HepG2 (cell line): ENCODE measurements around the gene AKAP8L. TPM values are rescaled to one million over a fixed set of nuclear protein-coding genes. Genes with fewer than 3 reads are reported as not detected.

Source experiments
- AGO1 ChIP-seq: fragments of 200-400 bp; formaldehyde crosslinking; IDR thresholded peaks from 2 replicates; pipeline ENCODE4 v1.6.1; 2017; ENCODE audit warnings: mild to moderate bottlenecking, low read depth, low read length, moderate library complexity; ENCODE audit not compliant: poor library complexity, severe bottlenecking
- CREM ChIP-seq, 2 experiments: sonication (generic) in 1 of 2; formaldehyde crosslinking in 1 of 2; IDR thresholded peaks; 2 replicates each; pipeline versions ENCODE4 v1.4.0 to v1.6.1; 2016 to 2020; ENCODE audit warnings: antibody characterized with exemption in 1 of 2, mild to moderate bottlenecking in 1 of 2, missing genetic modification reagents in 1 of 2
- FOXK2 ChIP-seq: fragments of 450-650 bp; IDR thresholded peaks from 2 replicates; pipeline ENCODE4 v1.6.1; 2016
- KDM4B ChIP-seq: sonication (generic); formaldehyde crosslinking; IDR thresholded peaks from 2 replicates; pipeline ENCODE4 v1.4.0; 2020; ENCODE audit warnings: missing genetic modification reagents
- KLF12 ChIP-seq: sonication (generic); formaldehyde crosslinking; IDR thresholded peaks from 2 replicates; pipeline ENCODE4 v1.4.0; 2020; ENCODE audit warnings: missing genetic modification reagents, borderline replicate concordance
- MXI1 ChIP-seq: IDR thresholded peaks from 3 replicates; pipeline ENCODE4 v1.6.1; 2012; ENCODE audit warnings: low read depth, low read length, inconsistent platforms, borderline replicate concordance
- NCOR1 ChIP-seq: fragments of 200-600 bp; sonication (generic); IDR thresholded peaks from 2 replicates; pipeline ENCODE4 v1.7.0; 2017; ENCODE audit warnings: antibody characterized with exemption, low read length, borderline replicate concordance
- NFE2L2 ChIP-seq: fragments of 150-350 bp; IDR thresholded peaks from 2 replicates; pipeline ENCODE4 v1.6.1; 2014; ENCODE audit warnings: low read length
- NFYB ChIP-seq: sonication (generic); formaldehyde crosslinking; IDR thresholded peaks from 2 replicates; pipeline ENCODE4 v1.4.0; 2020; ENCODE audit warnings: missing genetic modification reagents
- ZFX ChIP-seq: sonication (generic); formaldehyde crosslinking; IDR thresholded peaks from 2 replicates; pipeline ENCODE4 v1.4.0; 2020; ENCODE audit warnings: mild to moderate bottlenecking, low read depth, missing genetic modification reagents, moderate library complexity
- ZNF224 ChIP-seq: sonication (generic); formaldehyde crosslinking; IDR thresholded peaks from 2 replicates; pipeline ENCODE4 v1.5.0; 2020; ENCODE audit warnings: mild to moderate bottlenecking, missing genetic modification reagents
- ZNF33B ChIP-seq: sonication (generic); formaldehyde crosslinking; IDR thresholded peaks from 2 replicates; pipeline ENCODE4 v1.5.1; 2020; ENCODE audit warnings: mild to moderate bottlenecking, missing genetic modification reagents
- ZNF34 ChIP-seq: sonication (generic); formaldehyde crosslinking; IDR thresholded peaks from 2 replicates; pipeline ENCODE4 v1.4.0; 2020; ENCODE audit warnings: mild to moderate bottlenecking, missing genetic modification reagents, borderline replicate concordance
- ZNF724P ChIP-seq: sonication (generic); formaldehyde crosslinking; IDR thresholded peaks from 2 replicates; pipeline ENCODE4 v1.8.0; 2022; ENCODE audit warnings: missing genetic modification reagents, borderline replicate concordance
- ZNF768 ChIP-seq: sonication (generic); formaldehyde crosslinking; IDR thresholded peaks from 2 replicates; pipeline ENCODE4 v1.4.0; 2020; ENCODE audit warnings: missing genetic modification reagents
- polyA plus RNA-seq, 8 experiments: library from polyadenylated mRNA; depleted of rRNA in 3 of 8; stranded (reverse) in 7 of 8; unstranded in 1 of 8; fragments of >200 nt; fragmentation: Illumina TruSeq in 4 of 8; extraction: Trizol in 4 of 8; gene quantifications; 2 replicates each; pipeline versions ENCODE4 v1.2.1 to v1.2.3, GENCODE V29; 2011 to 2016; ENCODE audit warnings: low read depth in 4 of 8, missing spikeins in 1 of 8, mixed read lengths in 1 of 8; ENCODE audit not compliant: insufficient read depth in 1 of 8
- total RNA-seq, 5 experiments: library from RNA; depleted of rRNA; stranded (reverse); fragments of >200 nt; fragmentation: Illumina TruSeq; extraction: Trizol; gene quantifications; 2 replicates each; pipeline ENCODE4 v1.2.3, GENCODE V29; 2016; ENCODE audit warnings: low read depth in 1 of 5
- TF ChIP-seq, protein P1 (sequence below): sonication (generic); formaldehyde crosslinking; IDR thresholded peaks from 2 replicates; pipeline ENCODE4 v1.4.0; 2020; ENCODE audit warnings: mild to moderate bottlenecking, missing genetic modification reagents
- TF ChIP-seq, protein P2 (sequence below): sonication (generic); formaldehyde crosslinking; IDR thresholded peaks from 2 replicates; pipeline ENCODE4 v1.9.0; 2021; ENCODE audit warnings: missing genetic modification reagents, borderline replicate concordance
- TF ChIP-seq, protein P3 (sequence below): sonication (generic); formaldehyde crosslinking; IDR thresholded peaks from 2 replicates; pipeline ENCODE4 v1.9.0; 2021; ENCODE audit warnings: mild to moderate bottlenecking, missing genetic modification reagents

The AKAP8L gene
- total and polyA plus RNA-seq, 2 of the 13 experiments (the other 11 are each of a cell fraction or from before 2014, with no cell fraction given) = 48.2 to 49.6 TPM

DNA sequence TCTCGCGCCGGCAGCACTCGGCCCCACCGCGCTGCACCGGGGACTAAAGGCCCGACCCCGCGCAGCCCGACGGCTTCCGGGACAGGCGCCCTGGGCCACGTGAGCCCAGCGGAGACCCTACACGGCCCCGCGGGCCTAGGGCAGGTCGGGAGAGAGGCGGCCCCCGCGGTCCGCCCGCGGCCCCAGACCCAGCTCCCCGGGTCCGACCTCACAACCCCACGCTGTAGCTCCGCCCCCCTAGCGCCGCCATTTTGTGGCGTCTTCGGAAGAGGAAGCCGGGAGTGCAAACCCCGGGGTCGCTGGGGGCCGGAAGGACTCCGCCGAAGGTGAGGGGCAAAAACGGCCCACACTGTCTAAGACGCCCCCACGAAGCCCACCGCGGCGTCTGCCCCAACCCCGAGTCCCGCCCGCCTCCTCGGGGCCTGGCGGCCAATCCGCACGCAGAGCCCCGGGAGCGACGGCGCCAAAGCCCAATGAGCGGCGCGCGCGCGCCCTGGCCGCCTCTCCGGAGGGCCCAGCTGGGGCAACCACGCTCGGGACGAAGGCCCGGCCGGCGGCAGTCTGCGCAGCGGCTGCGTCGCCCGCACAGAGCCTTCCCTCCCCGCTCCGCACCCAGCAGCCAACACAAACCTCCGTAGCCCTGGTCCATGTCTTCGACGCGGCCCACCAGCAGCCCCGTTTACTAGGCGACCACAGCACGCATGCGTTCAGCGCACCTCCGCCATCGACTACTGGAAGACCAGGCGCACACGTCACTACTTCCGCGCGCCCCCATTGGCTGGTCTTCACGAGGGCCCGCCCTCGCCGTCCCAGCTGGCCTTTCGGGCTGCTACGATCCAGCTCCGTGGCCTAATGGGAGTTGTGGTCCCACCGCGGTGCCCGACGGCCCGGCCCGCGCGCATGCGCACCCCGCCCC lies 39.4 kb downstream of the AKAP8L start, which contains the start of gene AKAP8 (continued):
- TF ChIP-seq, protein P1, sequence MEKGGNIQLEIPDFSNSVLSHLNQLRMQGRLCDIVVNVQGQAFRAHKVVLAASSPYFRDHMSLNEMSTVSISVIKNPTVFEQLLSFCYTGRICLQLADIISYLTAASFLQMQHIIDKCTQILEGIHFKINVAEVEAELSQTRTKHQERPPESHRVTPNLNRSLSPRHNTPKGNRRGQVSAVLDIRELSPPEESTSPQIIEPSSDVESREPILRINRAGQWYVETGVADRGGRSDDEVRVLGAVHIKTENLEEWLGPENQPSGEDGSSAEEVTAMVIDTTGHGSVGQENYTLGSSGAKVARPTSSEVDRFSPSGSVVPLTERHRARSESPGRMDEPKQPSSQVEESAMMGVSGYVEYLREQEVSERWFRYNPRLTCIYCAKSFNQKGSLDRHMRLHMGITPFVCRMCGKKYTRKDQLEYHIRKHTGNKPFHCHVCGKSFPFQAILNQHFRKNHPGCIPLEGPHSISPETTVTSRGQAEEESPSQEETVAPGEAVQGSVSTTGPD = no peak
- TF ChIP-seq, protein P2, sequence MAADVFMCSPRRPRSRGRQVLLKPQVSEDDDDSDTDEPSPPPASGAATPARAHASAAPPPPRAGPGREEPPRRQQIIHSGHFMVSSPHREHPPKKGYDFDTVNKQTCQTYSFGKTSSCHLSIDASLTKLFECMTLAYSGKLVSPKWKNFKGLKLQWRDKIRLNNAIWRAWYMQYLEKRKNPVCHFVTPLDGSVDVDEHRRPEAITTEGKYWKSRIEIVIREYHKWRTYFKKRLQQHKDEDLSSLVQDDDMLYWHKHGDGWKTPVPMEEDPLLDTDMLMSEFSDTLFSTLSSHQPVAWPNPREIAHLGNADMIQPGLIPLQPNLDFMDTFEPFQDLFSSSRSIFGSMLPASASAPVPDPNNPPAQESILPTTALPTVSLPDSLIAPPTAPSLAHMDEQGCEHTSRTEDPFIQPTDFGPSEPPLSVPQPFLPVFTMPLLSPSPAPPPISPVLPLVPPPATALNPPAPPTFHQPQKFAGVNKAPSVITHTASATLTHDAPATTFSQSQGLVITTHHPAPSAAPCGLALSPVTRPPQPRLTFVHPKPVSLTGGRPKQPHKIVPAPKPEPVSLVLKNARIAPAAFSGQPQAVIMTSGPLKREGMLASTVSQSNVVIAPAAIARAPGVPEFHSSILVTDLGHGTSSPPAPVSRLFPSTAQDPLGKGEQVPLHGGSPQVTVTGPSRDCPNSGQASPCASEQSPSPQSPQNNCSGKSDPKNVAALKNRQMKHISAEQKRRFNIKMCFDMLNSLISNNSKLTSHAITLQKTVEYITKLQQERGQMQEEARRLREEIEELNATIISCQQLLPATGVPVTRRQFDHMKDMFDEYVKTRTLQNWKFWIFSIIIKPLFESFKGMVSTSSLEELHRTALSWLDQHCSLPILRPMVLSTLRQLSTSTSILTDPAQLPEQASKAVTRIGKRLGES (CRISPR knock-in tag) = no peak
- TF ChIP-seq CREM (IDR thresholded peaks at IDR 0.05) (peak; percentile 92), CREM (CRISPR knock-in tag; IDR thresholded peaks at IDR 0.05) (peak; percentile 39; the same call in 1 of the 2 replicates), ZFX (CRISPR knock-in tag) (peak; percentile 96), ZNF768 (peak; percentile 62), ZNF34 (CRISPR knock-in tag) (no peak), ZNF224 (no peak), KLF12 (CRISPR knock-in tag) (peak; percentile 82; the same call in 1 of the 2 replicates), NCOR1 (no peak), KDM4B (CRISPR knock-in tag) (no peak), MXI1 (peak; percentile 36; the same call in 1 of the 3 replicates), NFE2L2 (no peak), ZNF724P (peak; percentile 39; the same call in 1 of the 2 replicates), NFYB (CRISPR knock-in tag) (peak; percentile 91), ZNF33B (0 out of 2 replicates have a peak, but pooled peaks have one; percentile 31), FOXK2 (no peak), AGO1 (peak; percentile 93)
- TF ChIP-seq, protein P3, sequence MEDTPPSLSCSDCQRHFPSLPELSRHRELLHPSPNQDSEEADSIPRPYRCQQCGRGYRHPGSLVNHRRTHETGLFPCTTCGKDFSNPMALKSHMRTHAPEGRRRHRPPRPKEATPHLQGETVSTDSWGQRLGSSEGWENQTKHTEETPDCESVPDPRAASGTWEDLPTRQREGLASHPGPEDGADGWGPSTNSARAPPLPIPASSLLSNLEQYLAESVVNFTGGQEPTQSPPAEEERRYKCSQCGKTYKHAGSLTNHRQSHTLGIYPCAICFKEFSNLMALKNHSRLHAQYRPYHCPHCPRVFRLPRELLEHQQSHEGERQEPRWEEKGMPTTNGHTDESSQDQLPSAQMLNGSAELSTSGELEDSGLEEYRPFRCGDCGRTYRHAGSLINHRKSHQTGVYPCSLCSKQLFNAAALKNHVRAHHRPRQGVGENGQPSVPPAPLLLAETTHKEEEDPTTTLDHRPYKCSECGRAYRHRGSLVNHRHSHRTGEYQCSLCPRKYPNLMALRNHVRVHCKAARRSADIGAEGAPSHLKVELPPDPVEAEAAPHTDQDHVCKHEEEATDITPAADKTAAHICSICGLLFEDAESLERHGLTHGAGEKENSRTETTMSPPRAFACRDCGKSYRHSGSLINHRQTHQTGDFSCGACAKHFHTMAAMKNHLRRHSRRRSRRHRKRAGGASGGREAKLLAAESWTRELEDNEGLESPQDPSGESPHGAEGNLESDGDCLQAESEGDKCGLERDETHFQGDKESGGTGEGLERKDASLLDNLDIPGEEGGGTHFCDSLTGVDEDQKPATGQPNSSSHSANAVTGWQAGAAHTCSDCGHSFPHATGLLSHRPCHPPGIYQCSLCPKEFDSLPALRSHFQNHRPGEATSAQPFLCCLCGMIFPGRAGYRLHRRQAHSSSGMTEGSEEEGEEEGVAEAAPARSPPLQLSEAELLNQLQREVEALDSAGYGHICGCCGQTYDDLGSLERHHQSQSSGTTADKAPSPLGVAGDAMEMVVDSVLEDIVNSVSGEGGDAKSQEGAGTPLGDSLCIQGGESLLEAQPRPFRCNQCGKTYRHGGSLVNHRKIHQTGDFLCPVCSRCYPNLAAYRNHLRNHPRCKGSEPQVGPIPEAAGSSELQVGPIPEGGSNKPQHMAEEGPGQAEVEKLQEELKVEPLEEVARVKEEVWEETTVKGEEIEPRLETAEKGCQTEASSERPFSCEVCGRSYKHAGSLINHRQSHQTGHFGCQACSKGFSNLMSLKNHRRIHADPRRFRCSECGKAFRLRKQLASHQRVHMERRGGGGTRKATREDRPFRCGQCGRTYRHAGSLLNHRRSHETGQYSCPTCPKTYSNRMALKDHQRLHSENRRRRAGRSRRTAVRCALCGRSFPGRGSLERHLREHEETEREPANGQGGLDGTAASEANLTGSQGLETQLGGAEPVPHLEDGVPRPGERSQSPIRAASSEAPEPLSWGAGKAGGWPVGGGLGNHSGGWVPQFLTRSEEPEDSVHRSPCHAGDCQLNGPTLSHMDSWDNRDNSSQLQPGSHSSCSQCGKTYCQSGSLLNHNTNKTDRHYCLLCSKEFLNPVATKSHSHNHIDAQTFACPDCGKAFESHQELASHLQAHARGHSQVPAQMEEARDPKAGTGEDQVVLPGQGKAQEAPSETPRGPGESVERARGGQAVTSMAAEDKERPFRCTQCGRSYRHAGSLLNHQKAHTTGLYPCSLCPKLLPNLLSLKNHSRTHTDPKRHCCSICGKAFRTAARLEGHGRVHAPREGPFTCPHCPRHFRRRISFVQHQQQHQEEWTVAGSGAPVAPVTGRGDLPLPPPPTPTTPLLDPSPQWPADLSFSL = 0 out of 2 replicates have a peak, but pooled peaks have one; percentile 47
